GM18517 (cell line): ENCODE results near the gene MECP2.
"Not testable (repeated sequence)": the region's sequence is repeated elsewhere in the genome, so short reads cannot be mapped to it uniquely, and the experiment has no call there.

ENCODE experiments used
- ATAC-seq: cut with Tn5 transposase; IDR thresholded peaks from one replicate; pipeline ENCODE4 v1.9.1; 2021; ENCODE audit warnings: mild to moderate bottlenecking, moderate library complexity; ENCODE audit not compliant: unreplicated experiment

The MECP2 gene

GRCh38 chrX:154000051-154000450 is 97.5 kb downstream of the MECP2 start:
- no peak for ATAC-seq

- ATAC-seq: no peak
These were observed 98.0 kb downstream of the MECP2 start for GRCh38 chrX:153999359-154000037.

- ATAC-seq: no peak
These were observed 102.0 kb downstream of the MECP2 start for GRCh38 chrX:153995504-153995903.

DNA sequence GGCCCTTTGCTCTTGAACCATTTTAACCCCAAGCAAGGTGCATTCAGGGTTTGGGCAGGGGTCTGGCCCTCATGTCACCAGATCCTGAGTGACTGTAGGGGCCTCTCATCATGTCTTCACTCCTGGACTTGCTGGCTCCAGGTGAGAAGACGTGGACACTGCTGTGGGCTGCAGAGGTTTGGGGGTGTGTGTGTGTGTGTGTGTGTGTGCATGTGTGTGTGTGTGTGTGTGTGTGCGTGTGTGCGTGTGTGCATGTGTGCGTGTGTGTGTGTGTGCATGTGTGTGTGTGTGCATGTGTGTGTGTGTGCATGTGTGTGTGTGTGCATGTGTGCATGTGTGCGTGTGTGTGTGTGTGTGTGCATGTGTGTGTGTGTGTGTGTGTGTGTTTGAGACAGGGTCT is 103.1 kb downstream of the MECP2 start:
- not testable (repeated sequence) for ATAC-seq

GRCh38 chrX:153993978-153994377 is 103.5 kb downstream of the MECP2 start:
- no peak for ATAC-seq

- no peak for ATAC-seq
These were observed 104.4 kb downstream of the MECP2 start for GRCh38 chrX:153993079-153993478.

DNA sequence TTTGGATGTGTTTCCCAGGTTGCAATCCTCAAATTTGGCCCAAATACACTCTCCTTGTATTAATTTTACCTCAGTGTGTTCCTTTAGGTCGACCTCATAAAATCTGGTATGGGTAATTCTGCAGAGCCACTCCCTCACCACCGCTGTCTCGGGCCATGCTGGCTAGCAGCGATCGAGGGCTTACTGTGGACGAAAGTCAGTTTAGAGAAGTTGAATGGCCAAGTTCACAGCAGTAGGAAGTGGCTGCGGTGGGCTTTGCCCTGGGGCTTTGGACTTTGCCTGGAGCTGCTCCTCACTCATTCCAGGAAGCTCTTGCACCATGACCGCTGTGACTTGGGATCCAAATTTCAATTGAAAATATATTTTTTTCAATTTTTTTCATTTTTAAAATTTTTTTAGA is 105.3 kb downstream of the MECP2 start:
- ATAC-seq: no peak

DNA sequence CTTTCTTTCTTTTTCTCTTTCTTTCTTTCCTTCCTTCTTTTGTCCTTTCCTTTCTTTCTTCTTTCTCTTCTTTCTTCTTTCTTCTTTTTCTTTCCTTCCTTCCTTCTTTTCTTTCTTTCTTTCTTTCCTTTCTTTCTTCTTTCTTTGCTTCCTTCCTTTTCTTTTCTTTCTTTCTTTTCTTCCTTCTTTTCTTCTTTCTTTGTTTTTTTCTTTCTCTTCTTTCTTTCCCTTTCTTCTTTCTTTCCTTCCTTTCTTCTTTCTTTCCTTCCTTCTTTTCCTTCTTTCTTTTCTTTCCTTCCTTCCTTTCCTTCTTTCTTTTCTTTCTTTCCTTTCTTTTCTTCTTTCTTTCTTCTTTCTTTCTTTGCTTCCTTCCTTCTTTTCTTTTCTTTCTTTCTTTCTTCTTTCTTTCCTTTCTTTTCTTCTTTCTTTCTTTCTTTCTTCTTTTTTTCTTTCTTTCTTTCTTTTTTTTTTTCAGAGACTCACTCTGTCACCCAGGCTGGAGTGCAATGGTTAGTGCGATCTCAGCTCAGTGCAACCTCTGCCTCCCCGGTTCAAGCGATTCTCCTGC is 106.4 kb downstream of the MECP2 start:
- no peak for ATAC-seq

GRCh38 chrX:153989973-153990655 is 107.4 kb downstream of the MECP2 start:
- no peak for ATAC-seq

GRCh38 chrX:153988493-153988892 is 109.0 kb downstream of the MECP2 start:
- ATAC-seq: no peak

DNA sequence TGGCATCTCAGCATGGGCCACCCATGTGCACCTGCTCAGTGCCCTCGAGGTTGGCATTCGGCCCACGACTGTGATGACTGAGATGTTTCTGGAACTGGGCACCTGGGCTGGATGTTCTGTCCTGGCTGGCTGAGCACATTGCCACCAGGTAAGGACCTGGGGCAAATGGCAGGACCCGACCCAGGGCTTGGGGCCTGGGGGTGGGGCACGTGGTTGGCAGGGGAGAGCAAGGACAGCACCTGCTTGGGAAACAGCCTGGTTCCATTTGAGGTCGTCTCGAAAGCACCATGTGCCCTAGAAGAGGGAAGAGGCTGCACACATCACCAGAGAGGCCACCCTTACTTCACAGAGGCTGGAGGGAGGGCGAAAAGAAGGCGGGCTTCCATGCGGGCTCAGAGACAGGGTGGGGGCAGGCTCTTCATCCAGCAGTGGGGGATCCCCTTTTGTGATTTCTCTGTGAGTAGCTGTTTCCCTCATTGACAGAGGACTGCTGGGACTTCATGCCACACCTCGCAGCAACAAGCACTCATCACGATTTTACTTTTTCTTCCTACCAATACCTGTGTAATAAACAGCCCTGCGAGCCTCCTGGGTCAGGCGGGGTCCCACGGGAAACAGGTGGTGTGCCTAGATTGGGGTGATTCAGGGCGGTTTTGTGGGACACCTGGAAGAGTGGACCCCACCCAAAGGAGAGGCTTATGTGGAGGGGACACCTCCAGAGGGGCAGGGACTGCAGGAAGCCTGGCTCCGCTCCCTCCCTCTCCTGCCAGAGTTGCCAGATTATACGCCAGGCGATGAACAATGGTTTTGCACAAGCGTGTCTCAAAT is 113.0 kb downstream of the MECP2 start:
- no peak for ATAC-seq

- no peak for ATAC-seq
These were observed 114.2 kb downstream of the MECP2 start for GRCh38 chrX:153983321-153983801.

DNA sequence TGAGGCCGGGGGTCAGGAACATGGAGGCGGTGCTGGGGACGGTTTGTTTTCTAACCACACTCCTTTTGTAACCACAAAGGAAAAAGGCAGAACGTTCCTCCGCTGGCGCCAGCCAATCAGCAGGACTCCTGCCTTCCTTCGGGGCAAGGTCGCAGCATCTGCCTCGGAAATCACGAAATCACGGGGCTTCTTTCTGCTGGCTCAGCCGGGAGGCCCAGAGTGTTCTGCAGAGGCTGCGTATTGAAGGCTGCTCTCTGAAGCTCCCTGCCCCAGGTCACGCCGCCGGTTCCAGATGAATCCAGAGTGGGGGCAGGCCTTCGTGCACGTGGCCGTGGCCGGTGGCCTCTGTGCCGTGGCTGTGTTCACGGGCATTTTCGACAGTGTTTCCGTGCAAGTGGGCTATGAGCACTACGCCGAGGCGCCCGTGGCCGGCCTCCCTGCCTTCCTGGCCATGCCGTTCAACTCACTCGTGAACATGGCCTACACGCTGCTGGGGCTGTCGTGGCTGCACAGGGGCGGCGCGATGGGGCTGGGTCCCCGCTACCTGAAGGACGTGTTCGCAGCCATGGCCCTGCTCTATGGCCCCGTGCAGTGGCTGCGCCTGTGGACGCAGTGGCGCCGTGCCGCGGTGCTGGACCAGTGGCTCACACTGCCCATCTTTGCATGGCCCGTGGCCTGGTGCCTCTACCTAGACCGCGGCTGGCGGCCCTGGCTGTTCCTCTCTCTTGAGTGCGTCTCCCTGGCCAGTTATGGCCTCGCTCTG is 115.6 kb downstream of the MECP2 start:
- no peak for ATAC-seq

DNA sequence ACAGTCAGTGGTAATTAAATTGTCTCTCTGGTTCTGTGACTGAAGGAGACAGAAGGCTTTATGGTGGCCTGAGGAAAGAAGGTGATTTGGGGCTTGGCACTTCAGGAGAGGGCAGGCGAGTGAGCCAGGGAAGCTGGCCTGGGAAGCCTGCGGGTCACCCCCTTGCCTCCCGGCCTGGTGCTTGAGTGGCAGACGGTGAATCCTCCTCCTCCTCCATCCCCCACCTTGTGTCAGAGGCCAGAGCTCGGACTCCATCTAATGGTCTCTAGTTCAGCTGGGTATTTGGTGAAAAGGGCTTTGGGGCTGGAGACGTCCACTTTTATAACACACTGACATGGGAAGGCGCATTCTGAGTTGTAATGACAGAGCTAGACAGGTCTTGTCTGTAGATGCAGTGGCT is 116.3 kb downstream of the MECP2 start:
- ATAC-seq: no peak

DNA sequence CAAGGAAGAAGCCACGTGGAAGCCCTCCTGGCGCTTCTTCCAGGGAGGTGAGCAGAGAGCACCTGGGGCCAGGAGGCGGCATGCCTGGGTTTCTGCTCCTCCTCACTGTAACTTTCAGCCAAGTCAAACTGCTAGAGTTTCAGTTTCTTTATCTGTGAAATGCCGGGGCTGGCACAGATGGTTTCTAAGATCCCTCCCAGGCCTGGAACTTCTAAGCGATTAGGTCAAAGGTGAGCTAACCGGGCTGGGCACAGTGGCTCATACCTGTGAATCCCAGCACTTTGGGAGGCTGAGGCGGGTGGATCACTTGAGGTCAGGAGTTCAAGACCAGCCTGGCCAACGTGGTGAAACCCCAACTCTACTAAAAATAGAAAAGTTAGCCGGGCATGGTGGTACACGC is 117.1 kb downstream of the MECP2 start:
- ATAC-seq: not testable (repeated sequence)

DNA sequence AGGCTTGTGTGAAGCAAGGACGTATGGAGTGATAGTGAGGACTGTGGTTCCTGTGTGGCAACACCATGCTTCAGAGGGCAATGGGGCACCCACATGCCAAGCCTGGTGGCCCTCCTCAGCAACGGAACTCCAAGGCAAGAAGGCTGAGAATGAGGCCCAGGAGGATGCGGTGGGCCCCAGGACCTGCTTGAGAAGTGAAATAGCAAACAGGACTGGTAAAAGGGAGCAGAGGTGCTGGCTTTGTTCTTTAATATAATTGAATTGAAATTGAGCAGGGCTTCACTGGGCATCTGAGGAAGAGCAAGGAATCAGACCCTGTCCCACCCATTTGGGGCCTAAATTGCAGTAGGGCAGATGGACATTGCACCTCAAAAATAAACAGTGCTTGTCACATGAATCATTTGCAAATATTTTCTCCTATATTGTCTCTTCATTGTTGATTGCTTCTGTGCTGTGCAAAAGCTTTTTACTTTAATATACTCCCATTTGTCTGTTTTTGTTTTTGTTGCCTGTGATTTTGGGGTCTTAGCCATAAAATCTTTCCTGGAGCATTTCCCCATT is 122.7 kb downstream of the MECP2 start:
- no peak for ATAC-seq

GRCh38 chrX:153974003-153974725 is 123.4 kb downstream of the MECP2 start:
- no peak for ATAC-seq

GRCh38 chrX:153973127-153974002 is 124.2 kb downstream of the MECP2 start:
- no peak for ATAC-seq
